Loucy (cell line): Measurements from ENCODE around the gene ADGRG1.

ENCODE experiments used
- CTCF ChIP-seq: fragments of 200-600 bp; sonication (generic); conservative IDR thresholded peaks from 2 replicates; pipeline ENCODE4 v1.5.1; 2014; ENCODE audit warnings: mild to moderate bottlenecking, antibody characterized with exemption, low read length
- EZH2phosphoT487 ChIP-seq: fragments of 200-600 bp; IDR thresholded peaks from 2 replicates; pipeline ENCODE4 v1.6.1; 2018; ENCODE audit warnings: antibody characterized with exemption, mild to moderate bottlenecking, moderate library complexity, borderline replicate concordance

DNA sequence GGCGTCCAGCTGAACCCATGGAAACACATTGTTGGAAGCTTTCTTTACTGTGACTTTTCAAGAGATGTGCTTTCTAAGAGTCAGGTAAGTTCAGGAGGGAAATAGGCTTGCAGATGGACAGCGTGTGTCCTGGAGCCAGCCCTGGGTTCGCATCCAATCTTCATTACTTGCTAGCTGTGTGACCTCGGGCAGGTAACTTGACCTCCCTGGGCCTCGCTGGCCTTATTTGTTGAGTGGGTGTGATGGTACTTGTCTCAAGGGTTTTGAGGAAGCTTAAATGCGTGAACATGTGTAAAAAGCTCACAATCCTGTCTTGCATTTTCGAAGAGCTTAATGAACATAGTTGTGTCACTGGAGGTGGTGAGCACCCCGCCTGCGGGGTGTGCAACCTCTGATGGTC is 11.8 kb downstream of the ADGRG1 start:
- no peak for TF ChIP-seq CTCF
- TF ChIP-seq EZH2phosphoT487: no peak
